Astrocyte (in vitro differentiated cells and primary cell): ENCODE data around the gene B3GALT6. TPM values are rescaled to one million over a fixed set of nuclear protein-coding genes. Genes with fewer than 3 reads are reported as not detected.

Source experiments
- DNase-seq: peaks from one replicate; pipeline ENCODE4 v3.0.0-alpha.2; 2010; ENCODE audit warnings: low read depth
- FAIRE-seq: peaks from 2 replicates; lab custom pipeline; 2011; peaks lifted over from hg19 to GRCh38; lab: Jason Lieb, UNC
- H2AFZ ChIP-seq: 2 replicates; pipeline ENCODE4 v1.6.0; 2012; ENCODE audit warnings: low read depth, low read length, inconsistent platforms
- H3K27ac ChIP-seq: 2 replicates; pipeline ENCODE4 v1.5.1; 2011; ENCODE audit warnings: low read depth, low read length, inconsistent platforms
- H3K27me3 ChIP-seq: 2 replicates; pipeline ENCODE4 v1.6.0; 2011; ENCODE audit warnings: low read length, inconsistent platforms; ENCODE audit not compliant: insufficient read depth
- H3K36me3 ChIP-seq: 2 replicates; pipeline ENCODE4 v1.5.1; 2011; ENCODE audit warnings: low read length, inconsistent platforms; ENCODE audit not compliant: insufficient read depth
- H3K4me1 ChIP-seq: 2 replicates; pipeline ENCODE4 v1.5.1; 2011; ENCODE audit warnings: low read length, inconsistent platforms; ENCODE audit not compliant: insufficient read depth
- H3K4me2 ChIP-seq: 2 replicates; pipeline ENCODE4 v1.6.0; 2012; ENCODE audit warnings: low read length, inconsistent platforms
- H3K4me3 ChIP-seq: 2 replicates; pipeline ENCODE4 v1.5.1; 2011; ENCODE audit warnings: low read depth, mild to moderate bottlenecking, low read length, inconsistent platforms; ENCODE audit not compliant: insufficient read depth
- H3K79me2 ChIP-seq: 2 replicates; pipeline ENCODE4 v1.6.0; 2012; ENCODE audit warnings: mild to moderate bottlenecking, low read length, inconsistent platforms; ENCODE audit not compliant: insufficient read depth
- H3K9ac ChIP-seq: 2 replicates; pipeline ENCODE4 v1.6.0; 2012; ENCODE audit warnings: mild to moderate bottlenecking, low read length, inconsistent platforms
- H3K9me3 ChIP-seq: 2 replicates; pipeline ENCODE4 v1.5.1; 2012; ENCODE audit warnings: low read depth, mild to moderate bottlenecking, low read length, inconsistent platforms; ENCODE audit not compliant: insufficient read depth
- H4K20me1 ChIP-seq: 2 replicates; pipeline ENCODE4 v1.6.0; 2012; ENCODE audit warnings: low read length, inconsistent platforms; ENCODE audit not compliant: insufficient read depth
- H3K27ac Mint-ChIP-seq: one replicate; pipeline ENCODE4 v1.8.0; 2021; ENCODE audit warnings: mild to moderate bottlenecking, mixed read lengths; ENCODE audit not compliant: unreplicated experiment
- H3K27me3 Mint-ChIP-seq: one replicate; pipeline ENCODE4 v1.8.0; 2021; ENCODE audit warnings: low read depth, mixed read lengths; ENCODE audit not compliant: unreplicated experiment
- H3K36me3 Mint-ChIP-seq: one replicate; pipeline ENCODE4 v1.8.0; 2021; ENCODE audit warnings: low read depth, mixed read lengths; ENCODE audit not compliant: unreplicated experiment
- H3K4me1 Mint-ChIP-seq: one replicate; pipeline ENCODE4 v1.8.0; 2021; ENCODE audit warnings: low read depth, mixed read lengths; ENCODE audit not compliant: unreplicated experiment
- H3K4me3 Mint-ChIP-seq: one replicate; pipeline ENCODE4 v1.8.0; 2021; ENCODE audit warnings: mild to moderate bottlenecking, moderate library complexity, mixed read lengths; ENCODE audit not compliant: unreplicated experiment
- H3K9me3 Mint-ChIP-seq: one replicate; pipeline ENCODE4 v1.8.0; 2021; ENCODE audit warnings: mild to moderate bottlenecking, mixed read lengths; ENCODE audit not compliant: unreplicated experiment
- EZH2 ChIP-seq: IDR thresholded peaks from 2 replicates; pipeline ENCODE4 v1.6.1; 2012; ENCODE audit warnings: mild to moderate bottlenecking, low read length, inconsistent platforms; ENCODE audit not compliant: insufficient read depth
- total RNA-seq: library from RNA; stranded (reverse); gene quantifications from 2 replicates; pipeline ENCODE4 v1.2.1, GENCODE V29; 2021
- TF ChIP-seq, protein P1 (sequence below): IDR thresholded peaks from 2 replicates; pipeline ENCODE4 v1.5.1; 2011; ENCODE audit warnings: low read depth, mild to moderate bottlenecking, inconsistent platforms, low read length, moderate library complexity; ENCODE audit not compliant: insufficient read depth

Gene B3GALT6
- total RNA-seq, 1 donor from 2014 or later, result 22.4 TPM

DNA sequence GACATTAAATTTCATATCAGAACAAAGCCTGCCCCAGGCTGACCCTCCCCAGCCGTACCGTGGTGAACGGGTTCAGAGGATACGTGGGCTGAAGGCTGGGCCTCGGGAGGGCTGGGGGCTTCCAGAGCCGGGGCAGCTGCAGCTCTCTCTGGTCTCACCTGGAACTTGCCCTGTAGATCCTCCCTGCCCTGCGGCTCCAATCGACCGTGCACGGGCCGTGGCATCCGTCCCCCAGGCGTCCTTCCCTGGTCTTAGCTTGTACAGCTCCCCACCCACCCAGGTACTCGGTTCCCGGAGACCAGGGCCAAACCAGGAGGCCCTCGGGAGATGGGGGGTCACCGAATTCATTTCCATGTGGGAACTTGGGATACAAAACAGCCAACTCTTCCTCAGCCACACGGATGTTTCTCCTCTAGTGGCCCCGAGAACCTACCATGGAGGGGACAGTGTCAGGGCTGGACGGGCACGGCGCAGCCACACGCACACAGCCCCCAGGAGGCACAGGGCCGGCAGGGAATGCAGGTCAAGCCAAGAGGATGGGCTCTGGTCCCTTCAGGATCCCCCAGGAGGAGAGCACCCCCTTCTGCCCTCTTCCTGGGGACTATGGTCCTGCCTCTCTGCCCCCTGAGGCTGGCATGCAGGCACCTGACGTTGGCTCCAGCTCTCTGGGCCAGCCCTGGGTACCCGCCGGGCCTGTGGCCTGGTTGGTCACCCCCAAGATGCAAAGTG, 3.1 kb downstream of the B3GALT6 start:
- Histone ChIP-seq H3K36me3 (no peaks in the 10 kb centered on the region), H3K9ac (no peak overlapping the region), H3K4me2 (no peak overlapping the region), H3K4me3 (no peak overlapping the region), H2AFZ (no peak overlapping the region), H3K79me2 (peaks cover 42% of the 10 kb centered on the region), H3K4me1 (peaks cover 8% of the 10 kb centered on the region), H3K27ac (no peak overlapping the region), H3K9me3 (peaks cover 9% of the 10 kb centered on the region), H4K20me1 (peaks cover 24% of the 10 kb centered on the region), H3K27me3 (no peaks in the 10 kb centered on the region)
- no peak for DNase-seq
- no peak for FAIRE-seq
- Mint-ChIP-seq H3K9me3 (peaks cover 2% of the 10 kb centered on the region), H3K4me1 (peaks cover 8% of the 10 kb centered on the region), H3K36me3 (peaks cover 3% of the 10 kb centered on the region), H3K27ac (no peak overlapping the region), H3K4me3 (peak overlapping the region; percentile 8), H3K27me3 (no peaks in the 10 kb centered on the region)
- TF ChIP-seq, protein P1, sequence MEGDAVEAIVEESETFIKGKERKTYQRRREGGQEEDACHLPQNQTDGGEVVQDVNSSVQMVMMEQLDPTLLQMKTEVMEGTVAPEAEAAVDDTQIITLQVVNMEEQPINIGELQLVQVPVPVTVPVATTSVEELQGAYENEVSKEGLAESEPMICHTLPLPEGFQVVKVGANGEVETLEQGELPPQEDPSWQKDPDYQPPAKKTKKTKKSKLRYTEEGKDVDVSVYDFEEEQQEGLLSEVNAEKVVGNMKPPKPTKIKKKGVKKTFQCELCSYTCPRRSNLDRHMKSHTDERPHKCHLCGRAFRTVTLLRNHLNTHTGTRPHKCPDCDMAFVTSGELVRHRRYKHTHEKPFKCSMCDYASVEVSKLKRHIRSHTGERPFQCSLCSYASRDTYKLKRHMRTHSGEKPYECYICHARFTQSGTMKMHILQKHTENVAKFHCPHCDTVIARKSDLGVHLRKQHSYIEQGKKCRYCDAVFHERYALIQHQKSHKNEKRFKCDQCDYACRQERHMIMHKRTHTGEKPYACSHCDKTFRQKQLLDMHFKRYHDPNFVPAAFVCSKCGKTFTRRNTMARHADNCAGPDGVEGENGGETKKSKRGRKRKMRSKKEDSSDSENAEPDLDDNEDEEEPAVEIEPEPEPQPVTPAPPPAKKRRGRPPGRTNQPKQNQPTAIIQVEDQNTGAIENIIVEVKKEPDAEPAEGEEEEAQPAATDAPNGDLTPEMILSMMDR, result no peak
- TF ChIP-seq EZH2, result no peak

DNA sequence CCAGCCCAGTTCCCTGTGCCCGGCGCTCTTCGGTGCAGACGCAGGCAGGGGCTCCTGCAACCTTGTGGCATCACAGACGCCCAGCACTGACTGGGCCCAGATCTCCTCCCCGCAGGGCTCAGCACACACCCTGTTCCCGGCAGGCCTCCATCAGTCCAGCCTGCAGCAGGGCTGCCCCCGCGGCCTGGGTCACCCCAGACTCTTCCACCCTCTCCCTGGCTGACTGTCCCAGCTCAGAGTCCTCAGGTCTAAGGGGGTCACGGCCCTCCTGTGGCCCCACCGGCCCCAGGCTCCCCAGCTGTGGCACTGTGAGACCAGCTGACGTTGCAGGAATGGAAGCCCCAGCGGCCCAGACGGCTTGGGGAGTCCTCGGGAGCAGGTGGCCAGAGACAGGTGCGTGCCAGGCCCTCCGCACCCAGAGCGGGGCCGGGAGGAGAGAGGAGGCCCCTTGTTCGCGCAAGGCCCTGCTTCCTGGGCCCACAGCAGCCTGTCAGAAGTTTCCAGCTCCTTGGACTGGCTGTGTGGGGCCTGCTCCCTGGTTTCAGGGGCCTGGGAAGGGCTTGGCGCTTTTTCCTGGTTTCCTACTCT, 4.2 kb downstream of the B3GALT6 start:
- Histone ChIP-seq H3K4me2 (no peak overlapping the region), H3K27ac (no peak overlapping the region), H3K4me1 (no peaks in the 10 kb centered on the region), H3K27me3 (no peaks in the 10 kb centered on the region), H4K20me1 (peaks cover 17% of the 10 kb centered on the region), H2AFZ (no peak overlapping the region), H3K79me2 (peaks cover 31% of the 10 kb centered on the region), H3K4me3 (no peak overlapping the region), H3K36me3 (no peaks in the 10 kb centered on the region), H3K9me3 (peaks cover 9% of the 10 kb centered on the region), H3K9ac (no peak overlapping the region)
- TF ChIP-seq, protein P1, result no peak
- TF ChIP-seq EZH2, result no peak
- no peaks in the 10 kb centered on the region for H3K27me3 Mint-ChIP-seq
- H3K36me3 Mint-ChIP-seq, result peaks cover 1% of the 10 kb centered on the region
- DNase-seq, result no peak
- H3K4me1 Mint-ChIP-seq, result peaks cover 6% of the 10 kb centered on the region
- no peak overlapping the region for H3K27ac Mint-ChIP-seq
- peaks cover 2% of the 10 kb centered on the region for H3K9me3 Mint-ChIP-seq
- FAIRE-seq, result no peak
- no peak overlapping the region for H3K4me3 Mint-ChIP-seq
